Medulla oblongata (tissue), 1 donor: Measurements from ENCODE around the gene ATP7B.
"Not testable (repeated sequence)": the region's sequence is repeated elsewhere in the genome, so short reads cannot be mapped to it uniquely, and the experiment has no call there.

Experiments
- DNase-seq: peaks from one replicate; pipeline ENCODE4 v3.0.0-alpha.2; 2015; ENCODE audit errors: extremely low spot score

Gene ATP7B

GRCh38 chr13:52006523-52007245 lies 4.6 kb downstream of the ATP7B start:
- no peak for DNase-seq

DNA sequence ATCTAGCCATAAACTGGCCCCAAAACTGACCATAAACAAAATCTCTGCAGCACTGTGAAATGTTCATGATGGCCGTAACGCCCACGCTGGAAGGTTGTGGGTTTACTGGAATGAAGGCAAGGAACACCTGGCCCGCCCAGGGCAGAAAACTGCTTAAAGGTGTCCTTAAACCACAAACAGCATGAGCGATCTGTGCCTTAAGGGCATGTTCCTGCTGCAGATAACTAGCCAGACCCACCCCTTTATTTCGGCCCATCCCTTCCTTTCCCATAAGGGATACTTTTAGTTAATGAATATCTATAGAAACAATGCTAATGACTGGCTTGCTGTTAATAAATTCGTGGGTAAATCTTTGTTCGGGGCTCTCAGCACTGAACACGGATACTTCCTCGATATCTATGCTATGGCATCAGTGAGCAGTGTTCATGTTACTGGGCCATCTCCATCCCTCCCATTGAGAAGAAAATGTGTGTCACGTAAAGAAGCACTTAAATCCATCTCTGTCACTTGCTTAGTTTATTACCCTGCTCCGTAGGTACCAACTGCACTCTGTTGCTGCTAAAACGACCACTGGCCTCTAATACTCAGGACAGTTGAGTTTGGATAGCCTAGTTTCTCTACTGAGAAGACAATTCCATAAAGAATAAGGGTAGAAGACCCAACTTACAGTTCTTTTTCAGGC lies 5.3 kb downstream of the ATP7B start:
- no peak for DNase-seq

DNA sequence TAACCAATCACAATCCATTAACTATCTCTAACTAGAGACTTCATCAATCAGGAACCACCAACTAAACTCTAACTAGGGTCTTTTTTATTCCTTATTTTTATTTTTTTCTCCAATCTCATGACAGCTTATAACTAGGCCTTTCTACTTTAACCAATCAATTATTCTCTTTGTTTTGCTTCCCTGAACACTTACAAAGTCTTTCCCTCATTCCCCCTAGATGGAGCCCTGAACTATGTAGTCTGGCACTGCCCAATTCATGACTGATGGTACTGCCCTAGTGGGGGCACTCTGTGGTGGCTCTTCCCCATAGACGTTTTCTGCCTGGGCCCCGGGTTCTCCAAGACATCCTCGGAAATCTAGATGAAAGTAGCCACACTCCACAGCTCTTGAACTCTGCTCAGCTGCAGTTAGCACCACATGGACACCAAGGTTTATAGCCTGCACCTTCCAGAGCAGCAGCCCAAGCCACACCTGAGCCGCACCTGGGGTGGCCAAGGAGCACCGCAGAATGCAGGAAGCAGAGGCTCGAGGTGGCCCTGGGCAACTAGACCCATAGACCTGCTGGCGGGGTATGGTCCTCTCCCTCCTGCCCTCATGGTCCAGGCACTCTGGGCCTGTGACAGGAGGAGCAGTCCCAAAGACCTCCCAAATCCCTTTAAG lies 6.6 kb downstream of the ATP7B start:
- peak; percentile 27 for DNase-seq

DNA sequence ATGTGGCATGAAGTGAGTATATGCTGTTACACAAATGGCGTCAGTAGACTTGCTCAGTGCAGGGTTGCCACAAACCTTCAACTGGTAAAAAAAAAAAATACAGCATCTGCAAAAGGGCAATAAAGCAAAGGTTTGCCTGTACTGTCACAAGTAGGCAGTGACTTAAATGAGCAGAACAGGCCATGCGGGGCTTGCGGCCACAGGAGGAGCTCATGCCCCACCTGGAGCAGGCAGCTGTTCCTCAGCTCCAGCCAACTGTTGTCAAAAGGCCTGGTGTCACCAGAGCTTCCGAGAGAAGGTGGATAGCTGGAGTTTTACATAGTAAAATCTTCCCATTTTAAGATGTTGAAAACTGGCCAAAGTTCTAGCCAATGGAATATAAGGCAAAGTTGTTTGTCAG lies 7.7 kb downstream of the ATP7B start:
- no peak for DNase-seq

- no peak for DNase-seq
Observed at GRCh38 chr13:52002361-52002760, 8.9 kb downstream of the ATP7B start.

GRCh38 chr13:52001120-52001731 lies 10.0 kb downstream of the ATP7B start:
- DNase-seq: peak; percentile 42

GRCh38 chr13:51999921-52000320 lies 11.3 kb downstream of the ATP7B start:
- no peak for DNase-seq

DNA sequence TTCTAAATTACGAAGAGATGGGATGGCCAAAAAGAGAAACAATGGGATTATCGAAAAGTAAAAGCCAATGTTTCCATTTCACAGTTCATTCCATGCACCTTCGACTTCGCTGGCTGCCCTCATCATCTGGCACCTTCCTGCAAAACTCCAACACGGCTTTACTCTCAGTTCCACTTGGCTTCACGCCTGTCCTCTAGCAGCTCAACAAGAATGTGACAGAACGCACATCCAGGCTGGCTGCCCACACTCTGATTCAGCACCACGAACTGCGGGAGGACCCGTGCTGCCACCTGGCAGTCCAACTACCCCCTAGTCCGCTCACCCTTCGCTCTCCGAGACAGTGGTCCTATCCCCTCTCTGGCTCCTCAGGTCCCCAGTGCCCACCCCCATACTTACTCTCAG lies 11.7 kb downstream of the ATP7B start:
- DNase-seq: peak; percentile 20

DNA sequence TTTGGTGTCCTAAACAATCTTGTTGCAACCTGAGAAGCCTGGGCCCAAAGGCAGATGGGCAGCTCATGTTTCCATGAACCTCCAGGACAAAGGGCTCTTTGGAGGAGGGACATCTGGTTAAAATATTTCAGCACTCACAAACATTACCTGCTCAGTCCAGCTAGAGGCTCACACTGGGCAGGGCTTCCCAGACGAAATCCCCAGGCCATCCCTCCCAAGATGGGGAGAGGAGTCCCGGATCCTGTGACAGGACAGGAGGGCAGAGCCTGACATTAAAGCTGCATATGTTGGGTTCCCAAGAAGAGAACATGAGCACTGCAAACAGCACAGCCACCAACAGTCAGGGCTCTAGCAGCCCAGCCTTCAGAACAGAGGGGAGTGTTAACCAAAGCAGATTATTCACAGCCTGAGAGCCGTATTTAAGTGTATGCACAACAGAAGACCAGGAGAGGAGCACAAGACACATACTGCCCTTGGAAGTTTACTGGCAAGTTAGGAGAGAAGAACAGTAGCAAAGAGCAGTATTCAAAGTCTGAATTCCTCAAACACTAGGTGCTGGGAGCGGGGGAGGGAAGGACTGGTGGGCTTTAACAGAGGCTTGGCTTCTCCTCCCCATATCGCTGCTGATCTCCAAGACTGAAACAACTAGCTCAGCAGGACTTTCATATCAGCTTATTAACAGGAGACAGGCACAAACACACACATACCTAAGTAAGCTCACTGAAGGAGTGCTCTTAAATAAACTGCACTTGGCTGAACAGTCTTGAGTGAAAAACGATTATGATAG lies 12.3 kb downstream of the ATP7B start:
- no peak for DNase-seq

DNA sequence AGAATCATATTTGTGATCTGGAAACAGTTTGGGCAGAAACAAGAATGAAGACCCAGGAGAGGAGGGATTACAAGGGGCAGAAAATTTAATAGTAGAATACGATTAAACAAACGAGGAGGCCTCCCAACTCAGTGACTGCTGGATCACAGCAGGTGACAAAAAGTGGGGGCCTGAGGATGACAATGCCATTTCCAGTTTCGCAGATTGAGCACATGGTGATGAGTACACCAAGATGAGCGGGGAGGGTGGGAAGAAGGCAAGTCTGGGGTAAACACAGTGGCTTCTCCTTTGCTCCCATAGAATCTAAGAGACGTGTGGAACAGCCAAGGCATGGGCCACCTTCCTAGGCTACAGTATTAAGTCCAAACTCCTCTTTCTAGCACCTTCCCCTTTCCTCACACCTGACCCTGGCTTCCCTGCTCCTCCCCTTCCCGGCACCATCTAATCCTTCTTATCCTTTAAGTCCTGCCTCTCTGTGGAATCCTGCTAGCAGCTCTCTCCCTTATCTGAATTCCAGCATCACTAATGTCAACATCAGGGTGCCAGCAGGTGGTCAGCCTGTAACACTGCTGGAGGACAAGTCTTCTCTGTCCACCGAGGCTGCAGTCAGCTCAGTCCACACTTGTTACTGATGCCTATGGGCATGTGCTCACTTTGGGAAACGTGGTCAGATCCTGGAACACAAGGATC lies 13.5 kb downstream of the ATP7B start:
- DNase-seq: no peak

- DNase-seq: no peak
Observed at GRCh38 chr13:51997186-51997585, 14.1 kb downstream of the ATP7B start.

DNA sequence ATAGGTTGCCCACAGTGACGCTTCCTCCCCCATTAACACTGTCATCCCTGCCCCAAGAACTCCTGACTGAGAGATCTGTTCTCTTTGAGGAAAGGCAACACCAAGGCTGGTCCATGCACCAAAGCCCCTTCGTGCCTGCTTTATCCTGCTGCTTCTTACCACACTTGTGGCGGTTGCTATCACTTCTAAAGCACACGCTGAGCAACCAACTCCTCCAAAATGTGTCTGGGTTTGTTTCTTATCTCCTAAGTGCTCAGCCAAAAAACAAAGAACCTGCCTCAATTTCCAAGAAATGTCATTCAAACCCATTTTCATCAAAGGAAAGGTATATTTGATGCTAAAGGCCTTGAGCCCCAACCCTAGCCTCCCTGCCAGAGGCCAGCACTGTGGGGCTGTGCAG lies 14.6 kb downstream of the ATP7B start:
- no peak for DNase-seq

DNA sequence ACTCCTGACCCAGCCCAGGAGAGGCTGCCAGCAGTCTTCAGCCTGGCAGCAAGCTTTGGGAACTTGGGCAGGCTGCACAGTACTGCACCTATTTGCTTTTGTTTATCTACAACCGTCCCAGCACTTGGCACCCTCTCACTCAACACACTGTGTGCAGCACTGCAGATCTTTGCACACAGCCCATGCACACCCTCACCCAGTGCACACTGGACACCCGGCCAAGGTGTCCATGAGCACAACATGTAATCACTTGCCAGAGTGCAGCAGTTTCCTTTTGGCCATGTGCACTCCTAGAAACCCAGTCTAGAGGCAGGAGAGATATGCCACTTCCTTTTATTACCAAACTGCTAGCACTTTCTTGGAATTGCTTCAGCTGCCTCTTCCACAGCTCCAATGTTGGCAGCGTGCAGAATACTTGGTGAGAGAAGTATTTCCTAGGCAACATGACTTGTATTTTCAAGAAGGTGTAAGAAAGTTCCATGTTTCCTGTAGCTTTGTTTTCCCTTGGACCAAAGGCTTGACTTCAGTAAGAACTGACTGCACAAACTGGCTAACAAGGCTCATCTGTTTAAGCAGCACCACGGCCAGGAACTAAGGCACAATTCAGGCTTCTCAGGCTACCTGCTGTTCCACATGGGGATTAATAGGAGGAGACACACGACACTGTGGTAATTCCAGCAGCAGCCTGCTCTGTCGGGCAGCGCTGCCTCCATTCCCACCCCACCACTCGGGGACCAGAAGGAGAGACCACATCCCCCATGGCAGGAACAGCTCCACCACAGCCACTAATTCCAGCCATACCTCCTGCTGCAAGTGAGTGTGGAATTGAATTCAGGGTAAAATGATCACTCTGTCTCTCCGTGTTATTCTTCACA lies 15.3 kb downstream of the ATP7B start:
- DNase-seq: peak; percentile 71

GRCh38 chr13:51993713-51994112 lies 17.5 kb downstream of the ATP7B start:
- no peak for DNase-seq

GRCh38 chr13:51988988-51989618 lies 22.1 kb downstream of the ATP7B start:
- DNase-seq: no peak

DNA sequence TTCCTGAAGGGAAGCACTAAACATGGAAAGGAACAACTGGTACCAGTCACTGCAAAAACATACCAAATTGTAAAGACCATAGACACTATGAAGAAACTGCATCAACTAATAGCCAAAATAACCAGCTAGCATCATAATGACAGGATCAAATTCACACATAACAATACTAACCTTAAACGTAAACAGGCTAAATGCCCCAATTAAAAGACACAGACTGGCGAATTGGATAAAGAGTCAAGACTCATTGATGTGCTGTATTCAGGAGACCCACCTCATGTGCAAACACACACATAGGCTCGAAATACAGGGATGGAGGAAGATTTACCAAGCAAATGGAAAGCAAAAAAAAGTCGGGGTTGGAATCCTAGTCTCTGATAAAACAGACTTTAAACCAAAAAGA lies 26.3 kb downstream of the ATP7B start:
- DNase-seq: not testable (repeated sequence)

DNA sequence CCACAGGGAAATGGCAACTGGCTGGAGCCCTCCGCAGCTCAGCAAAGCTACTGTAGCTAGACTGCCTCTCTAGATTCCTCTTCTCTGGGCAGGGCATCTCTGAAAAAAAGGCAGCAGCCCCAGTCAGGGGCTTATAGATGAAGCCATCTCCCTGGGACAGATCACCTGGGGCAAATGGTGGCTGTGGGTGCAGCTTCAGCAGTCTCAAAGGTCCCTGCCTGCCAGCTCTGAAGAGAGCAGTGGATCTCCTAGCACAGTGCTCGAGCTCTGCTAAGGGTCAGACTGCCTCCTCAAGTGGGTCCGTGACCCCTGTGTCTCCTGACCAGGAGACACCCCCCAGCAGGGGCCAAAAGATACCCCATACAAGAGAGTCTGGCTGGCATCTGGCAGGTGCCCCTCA lies 28.0 kb downstream of the ATP7B start:
- not testable (repeated sequence) for DNase-seq

- no peak for DNase-seq
Observed at GRCh38 chr13:51981355-51981754, 29.9 kb downstream of the ATP7B start.

GRCh38 chr13:51980908-51981307 lies 30.3 kb downstream of the ATP7B start:
- DNase-seq: no peak
